HG03460 (cell line): ENCODE results near the gene ZFP92.

Experiments used
- ATAC-seq: cut with Tn5 transposase; IDR thresholded peaks from one replicate; pipeline ENCODE4 v1.9.1; 2021; ENCODE audit not compliant: unreplicated experiment

ZFP92 gene

DNA sequence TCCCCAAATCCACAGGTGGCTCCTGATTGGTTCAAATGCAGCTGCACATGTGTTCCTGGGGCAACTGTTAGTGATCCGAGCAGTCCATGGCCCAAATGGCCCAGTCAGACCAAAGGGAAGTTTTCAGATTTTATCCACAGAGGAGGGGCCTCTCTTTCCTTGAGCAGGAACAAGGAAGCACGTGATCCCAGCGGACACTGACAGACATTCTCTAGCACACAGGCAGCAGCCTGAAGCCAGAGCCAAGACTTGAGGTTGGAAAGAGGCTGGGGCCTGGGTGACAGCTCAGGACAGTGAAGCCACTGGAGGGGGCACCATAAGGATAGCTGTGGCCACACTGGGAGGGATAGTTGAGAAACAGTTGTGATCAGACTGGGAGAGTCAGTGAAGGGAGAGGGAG lies 3.5 kb upstream of the ZFP92 start:
- no peak for ATAC-seq

DNA sequence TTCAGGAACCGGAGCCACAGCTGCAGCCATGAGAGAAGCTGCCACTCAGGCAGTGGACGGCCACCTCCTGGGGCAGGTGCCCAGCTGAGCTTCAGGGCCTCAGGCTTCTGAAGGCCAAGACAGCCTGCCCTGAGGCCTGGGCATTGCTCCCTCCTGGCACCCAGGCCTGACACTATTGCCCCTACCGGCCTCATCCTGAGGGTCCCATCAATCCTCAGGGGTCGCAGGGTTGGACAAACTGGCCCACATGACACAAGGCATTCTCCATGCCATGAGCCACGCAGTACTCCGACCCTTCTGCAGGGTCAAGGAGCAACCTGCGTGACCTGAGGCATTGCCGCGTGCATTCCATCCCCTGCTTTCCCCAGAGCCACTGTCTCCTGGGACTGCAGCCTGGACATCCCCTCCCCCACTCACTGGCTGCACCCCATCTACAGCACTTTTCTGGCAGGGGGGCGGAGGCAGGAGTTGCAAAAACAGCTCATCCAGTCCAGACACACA lies 3.0 kb upstream of the ZFP92 start:
- no peak for ATAC-seq

GRCh38 chrX:153408871-153409351 lies 2.4 kb upstream of the ZFP92 start:
- ATAC-seq, result no peak

DNA sequence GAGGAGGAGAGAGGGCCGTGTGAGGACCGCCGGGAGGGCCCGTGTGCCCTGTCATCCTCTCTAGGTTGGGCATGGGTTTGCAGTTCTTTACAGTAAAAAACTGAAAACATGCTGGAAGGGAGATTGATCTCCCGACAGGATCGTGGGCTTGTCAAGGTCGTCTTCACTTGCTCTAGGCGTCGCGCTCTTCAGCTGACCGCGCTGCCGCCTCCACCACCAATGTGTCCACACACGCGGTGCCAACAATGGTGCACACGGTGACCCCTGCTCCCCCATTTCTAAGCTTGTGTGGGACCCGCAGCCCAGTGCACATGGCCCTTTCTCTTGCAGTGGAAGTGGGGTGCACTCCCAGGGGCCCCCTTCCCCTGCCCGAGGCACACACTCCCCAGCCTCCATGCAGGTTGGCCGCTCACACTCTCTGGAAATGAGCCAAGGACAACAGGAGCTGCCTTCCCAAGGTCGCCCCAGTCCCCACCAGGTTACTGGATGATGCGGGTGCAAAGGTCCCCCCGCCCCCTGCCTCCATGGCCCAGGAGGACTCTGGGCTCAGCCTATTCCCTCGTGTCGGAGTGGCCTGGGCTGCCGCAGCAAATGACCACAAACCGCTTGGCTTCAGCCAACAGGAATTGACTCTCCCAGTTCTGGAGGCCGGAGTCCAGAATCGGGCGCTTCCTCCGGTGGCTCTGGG lies 1.7 kb upstream of the ZFP92 start:
- no peak for ATAC-seq

- ATAC-seq, result no peak
Observed at GRCh38 chrX:153410373-153410772, 899 bp upstream of the ZFP92 start.

GRCh38 chrX:153410888-153411254 lies 401 bp upstream of the ZFP92 start:
- peak; percentile 8 for ATAC-seq

GRCh38 chrX:153411988-153412574 lies 809 bp downstream of the ZFP92 start:
- no peak for ATAC-seq

DNA sequence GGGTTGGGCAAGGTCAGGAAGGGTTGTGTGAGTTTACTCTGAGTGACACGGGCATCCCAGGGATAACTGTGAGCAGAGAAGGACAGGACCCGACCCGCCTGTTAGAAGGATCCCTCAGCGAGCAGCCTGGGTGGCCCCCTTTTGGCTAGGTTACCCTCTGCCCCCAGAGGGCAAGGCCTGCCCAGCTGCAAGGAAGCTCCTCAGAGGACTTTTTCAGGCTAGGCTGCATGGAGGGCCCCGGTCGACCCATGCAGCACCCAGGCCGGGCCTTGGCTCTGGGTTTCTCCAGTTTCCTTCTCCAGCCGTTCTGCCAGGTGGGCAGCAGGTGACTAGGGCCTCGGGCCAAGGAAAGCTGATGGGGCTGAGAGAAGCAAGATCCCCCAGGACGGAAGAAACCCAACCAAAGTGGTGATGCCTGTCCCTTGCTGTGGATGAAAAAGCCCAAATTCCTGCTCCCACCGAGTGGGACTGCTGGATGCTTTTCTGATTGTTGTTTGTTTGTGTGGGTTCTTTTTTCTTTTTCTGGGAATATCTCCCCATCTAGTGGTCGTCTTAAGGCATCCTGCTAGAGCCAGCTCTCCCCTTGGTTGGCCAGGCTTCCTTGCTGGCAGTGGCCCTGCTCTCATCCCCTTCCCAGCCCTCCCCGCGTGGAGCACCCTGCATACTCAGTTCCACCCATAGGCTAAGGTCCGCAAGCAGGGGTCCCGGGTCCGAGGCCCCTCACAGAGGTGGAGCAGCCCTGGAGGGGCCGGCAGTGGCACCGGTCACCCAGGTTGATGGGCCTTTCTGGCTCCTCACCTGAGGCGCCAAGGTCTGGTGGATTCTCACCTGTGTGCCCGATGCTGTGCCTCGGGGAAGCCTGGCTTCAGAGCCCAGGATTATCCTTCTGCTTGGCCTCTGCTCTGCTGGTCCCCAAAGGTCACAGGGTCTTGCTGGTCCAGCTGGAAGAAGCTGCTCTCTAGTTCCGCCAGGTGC lies 1.8 kb downstream of the ZFP92 start:
- ATAC-seq, result no peak

- no peak for ATAC-seq
Observed at GRCh38 chrX:153413731-153414130, 2.5 kb downstream of the ZFP92 start.

GRCh38 chrX:153414856-153415510 lies 3.7 kb downstream of the ZFP92 start:
- ATAC-seq, result no peak

DNA sequence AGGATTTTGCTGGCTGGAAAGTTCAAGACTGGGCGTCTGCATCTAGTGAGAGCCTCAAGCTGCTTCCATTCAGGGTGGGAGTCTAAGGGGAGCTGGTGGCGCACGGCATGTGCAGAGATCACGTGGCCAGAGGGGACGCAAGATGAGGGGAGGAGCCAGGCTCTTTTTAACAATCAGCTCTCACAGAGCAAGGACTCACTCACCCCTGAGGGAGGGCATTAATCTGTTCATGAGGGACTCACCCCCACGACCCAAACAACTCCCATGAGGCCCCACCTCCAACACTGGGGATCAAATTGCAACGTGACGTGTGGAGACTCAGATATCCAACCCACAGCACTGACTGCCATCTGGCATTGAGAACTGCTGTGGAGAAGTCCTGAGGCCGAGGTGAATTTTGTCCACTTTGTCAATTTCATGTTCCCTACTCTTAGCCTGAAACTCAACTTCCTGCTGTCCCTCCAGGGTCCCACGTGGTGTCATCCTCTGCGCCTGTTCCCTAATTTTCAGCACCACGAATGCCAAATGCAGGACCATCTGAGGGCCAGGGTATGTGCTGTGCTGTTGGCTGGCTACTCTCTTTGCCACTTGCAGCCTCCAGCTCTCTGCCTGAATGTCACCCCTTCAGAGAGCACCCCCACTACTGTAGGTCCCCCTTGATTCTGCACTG lies 5.6 kb downstream of the ZFP92 start:
- no peak for ATAC-seq

GRCh38 chrX:153417637-153418036 lies 6.4 kb downstream of the ZFP92 start:
- ATAC-seq, result no peak

DNA sequence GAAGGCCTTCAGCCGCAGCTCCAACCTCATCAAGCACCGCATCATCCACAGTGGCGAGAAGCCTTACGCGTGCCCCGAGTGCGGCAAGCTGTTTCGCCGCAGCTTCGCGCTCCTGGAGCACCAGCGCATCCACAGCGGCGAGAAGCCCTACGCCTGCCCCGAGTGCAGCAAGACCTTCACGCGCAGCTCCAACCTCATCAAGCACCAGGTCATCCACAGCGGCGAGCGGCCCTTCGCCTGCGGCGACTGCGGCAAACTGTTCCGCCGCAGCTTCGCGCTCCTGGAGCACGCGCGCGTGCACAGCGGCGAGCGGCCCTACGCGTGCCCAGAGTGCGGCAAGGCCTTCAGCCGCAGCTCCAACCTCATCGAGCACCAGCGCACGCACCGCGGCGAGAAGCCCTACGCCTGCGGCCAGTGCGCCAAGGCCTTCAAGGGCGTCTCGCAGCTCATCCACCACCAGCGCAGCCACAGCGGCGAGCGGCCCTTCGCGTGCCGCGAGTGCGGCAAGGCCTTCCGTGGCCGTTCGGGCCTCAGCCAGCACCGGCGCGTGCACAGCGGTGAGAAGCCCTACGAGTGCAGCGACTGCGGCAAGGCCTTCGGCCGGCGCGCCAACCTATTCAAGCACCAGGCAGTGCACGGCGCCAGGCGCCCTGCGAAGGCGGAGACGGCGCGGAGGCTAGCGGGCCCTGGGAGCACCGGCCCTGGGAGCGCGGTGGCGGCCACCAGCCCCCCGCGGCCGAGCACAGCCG lies 9.8 kb downstream of the ZFP92 start:
- no peak for ATAC-seq

- ATAC-seq, result no peak
Observed at GRCh38 chrX:153421856-153422255, 10.6 kb downstream of the ZFP92 start.

GRCh38 chrX:153423652-153424051 lies 12.4 kb downstream of the ZFP92 start:
- ATAC-seq, result no peak

DNA sequence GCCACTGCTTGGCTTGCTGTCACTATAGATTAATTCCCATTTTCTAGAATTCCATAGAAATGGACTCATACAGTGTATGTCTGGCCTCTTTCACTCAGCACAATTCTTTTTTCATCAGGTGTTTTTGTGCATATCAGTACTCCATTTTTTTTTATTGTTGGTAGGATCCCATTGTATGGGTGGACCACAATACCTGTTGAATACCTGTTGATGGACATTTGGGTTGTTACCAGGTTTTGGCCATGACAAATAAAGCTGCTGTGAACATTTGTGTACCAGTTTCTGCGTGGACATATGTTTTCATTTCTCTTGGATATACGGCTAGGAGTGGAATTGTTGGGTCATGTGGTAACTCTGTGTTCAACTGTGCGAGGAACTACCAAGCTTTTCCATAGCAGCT lies 14.9 kb downstream of the ZFP92 start:
- ATAC-seq, result no peak

GRCh38 chrX:153430796-153431195 lies 19.5 kb downstream of the ZFP92 start:
- no peak for ATAC-seq

DNA sequence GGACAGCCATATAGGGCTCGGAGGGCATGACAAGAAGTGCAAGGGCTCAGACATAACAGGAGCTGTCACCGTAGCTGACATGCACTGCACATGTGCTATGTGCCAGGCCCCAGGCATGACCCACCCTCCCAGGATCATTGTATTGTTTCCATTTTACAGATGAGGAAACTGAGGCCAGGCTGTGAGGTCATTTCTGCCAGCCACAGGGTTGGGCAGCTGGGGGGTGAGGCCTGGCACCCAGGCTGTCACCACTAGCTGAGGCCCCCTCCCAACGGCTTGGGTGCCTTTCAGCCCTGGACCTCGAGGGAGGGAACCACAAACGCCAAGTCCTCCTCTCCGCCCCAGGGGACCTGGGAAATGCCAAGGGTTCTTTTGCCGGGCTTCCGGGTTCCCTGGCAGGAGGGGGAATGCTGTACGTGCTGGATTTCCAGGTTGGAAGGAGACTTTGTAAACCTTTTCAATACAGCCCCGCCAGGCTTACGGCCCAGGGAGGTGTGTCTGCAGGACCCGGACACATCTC lies 21.9 kb downstream of the ZFP92 start:
- no peak for ATAC-seq

DNA sequence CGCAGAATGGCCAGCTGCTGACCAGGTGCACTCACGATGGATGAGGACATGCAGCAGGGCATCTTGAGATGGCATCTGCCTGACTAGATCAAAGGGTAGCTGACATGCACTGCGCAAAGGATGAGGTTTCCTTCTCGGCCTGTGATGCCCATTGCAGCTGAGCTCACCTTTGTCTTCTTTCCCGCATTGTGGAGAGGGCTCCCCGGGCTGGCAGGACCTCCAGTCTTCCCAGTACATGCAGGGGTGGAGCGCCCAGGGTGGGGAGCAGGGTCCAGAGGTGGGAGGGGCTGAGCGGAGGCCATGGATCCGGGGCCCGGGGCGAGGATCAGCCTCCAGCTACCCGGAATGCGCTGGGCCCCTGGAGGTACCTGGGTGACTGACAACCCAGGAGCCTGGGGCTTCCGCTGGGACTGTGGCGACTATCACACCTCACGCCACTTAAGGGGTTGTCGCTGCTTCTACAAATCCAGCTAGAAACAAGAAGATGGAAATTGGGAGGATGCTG lies 22.6 kb downstream of the ZFP92 start:
- ATAC-seq, result no peak
